ENCODE measurements around the gene CELSR1.

GRCh38 chr22:46482056-46482675 lies 55.3 kb downstream of the CELSR1 start:
- TF ChIP-seq CTCF (IDR thresholded peaks at IDR 0.05) (no peak), EZH2 (IDR thresholded peaks at IDR 0.05; ENCODE audit: borderline replicate concordance, insufficient read depth, low read depth, low read length, poor library complexity, severe bottlenecking) (no peak)
